DMS53 treated with DMSO at 0.1 percent for 48 hours (cell line): ENCODE measurements around the gene ADGRG6.

Experiments
- DNase-seq: peaks from one replicate; lab custom pipeline; 2025; ENCODE audit not compliant: unreplicated experiment; lab: John Stamatoyannopoulos, UW

The ADGRG6 gene

GRCh38 chr6:142320366-142320765 is 18.6 kb downstream of the ADGRG6 start:
- no peak for DNase-seq

GRCh38 chr6:142321451-142321850 is 19.6 kb downstream of the ADGRG6 start:
- no peak for DNase-seq

- no peak for DNase-seq
These were observed 20.3 kb downstream of the ADGRG6 start for GRCh38 chr6:142322066-142322465.

- DNase-seq, result peak; percentile 65
These were observed 20.8 kb downstream of the ADGRG6 start for GRCh38 chr6:142322504-142323198.

DNA sequence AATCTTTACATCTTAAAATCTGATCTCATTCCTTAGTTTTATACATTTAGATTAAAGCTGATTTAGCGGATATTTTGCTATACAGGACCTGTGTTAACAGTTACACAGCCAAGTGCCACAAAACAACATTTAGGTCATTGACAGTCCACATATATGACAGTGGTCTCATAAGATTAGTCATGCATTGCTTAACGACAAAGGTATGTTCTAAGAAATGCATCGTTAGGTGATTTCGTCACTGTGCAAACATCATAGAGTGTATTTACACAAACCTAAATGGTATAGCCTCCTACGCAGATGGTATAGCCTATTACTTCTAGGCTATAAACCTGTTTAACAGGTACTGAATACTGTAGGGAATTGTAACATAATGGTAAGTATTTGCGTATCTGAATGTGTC is 21.6 kb downstream of the ADGRG6 start:
- DNase-seq, result peak; percentile 96

DNA sequence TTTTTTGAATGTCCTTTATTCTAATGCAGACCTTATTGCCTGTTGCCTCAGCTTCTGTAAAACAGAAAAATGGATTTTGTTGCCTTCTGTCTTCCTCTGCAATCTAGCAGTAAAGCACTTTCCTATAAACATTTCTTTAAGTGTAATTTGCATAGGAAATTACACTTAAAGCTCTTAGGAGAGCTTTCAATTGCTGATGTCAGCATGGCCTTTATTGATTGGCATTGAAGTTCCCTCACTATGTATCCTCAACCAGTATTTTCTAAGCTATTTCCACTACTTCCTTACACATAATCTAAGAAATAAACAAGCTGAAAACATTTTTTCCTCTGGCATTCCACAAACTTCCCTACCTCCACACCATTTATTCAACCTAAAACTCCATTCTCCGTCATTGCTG is 22.3 kb downstream of the ADGRG6 start:
- no peak for DNase-seq

GRCh38 chr6:142325111-142325510 is 23.3 kb downstream of the ADGRG6 start:
- no peak for DNase-seq

DNA sequence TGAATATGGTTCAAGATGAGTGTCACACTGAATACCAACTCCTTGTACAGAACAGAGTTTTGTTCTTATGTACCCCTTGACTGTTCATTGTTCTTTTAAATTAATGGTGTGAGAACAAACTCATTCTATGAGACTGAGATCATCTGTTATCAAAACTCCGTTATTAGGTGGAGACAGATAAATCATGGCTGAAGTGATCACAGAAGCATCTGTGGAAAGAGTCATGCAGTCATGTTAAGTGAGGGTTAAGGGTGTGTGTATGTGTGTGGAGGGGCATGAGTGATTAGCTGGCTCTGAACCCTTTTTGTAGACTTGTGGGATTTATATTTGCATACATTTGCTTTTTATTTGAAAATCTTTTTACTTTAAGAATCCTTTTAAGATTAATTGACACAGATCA is 24.7 kb downstream of the ADGRG6 start:
- DNase-seq, result no peak

DNA sequence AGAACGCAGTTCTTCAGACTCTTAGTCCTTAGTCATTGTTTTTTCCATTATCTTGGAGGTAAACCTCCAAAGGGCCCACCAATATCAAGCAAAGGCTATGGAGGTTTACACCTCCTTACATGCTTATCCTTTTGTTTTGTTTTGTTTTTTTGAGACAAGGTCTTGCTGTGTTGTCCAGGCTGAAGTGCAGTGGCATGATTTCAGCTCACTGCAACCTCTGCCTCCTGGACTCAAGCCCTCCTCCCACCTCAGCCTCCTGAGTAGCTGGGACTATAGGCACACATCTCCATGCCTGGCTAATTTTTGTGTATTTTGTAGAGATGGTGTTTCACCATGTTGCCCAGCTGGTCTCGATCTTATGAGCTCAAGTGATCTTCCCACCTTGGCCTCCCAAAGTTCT is 26.3 kb downstream of the ADGRG6 start:
- no peak for DNase-seq

DNA sequence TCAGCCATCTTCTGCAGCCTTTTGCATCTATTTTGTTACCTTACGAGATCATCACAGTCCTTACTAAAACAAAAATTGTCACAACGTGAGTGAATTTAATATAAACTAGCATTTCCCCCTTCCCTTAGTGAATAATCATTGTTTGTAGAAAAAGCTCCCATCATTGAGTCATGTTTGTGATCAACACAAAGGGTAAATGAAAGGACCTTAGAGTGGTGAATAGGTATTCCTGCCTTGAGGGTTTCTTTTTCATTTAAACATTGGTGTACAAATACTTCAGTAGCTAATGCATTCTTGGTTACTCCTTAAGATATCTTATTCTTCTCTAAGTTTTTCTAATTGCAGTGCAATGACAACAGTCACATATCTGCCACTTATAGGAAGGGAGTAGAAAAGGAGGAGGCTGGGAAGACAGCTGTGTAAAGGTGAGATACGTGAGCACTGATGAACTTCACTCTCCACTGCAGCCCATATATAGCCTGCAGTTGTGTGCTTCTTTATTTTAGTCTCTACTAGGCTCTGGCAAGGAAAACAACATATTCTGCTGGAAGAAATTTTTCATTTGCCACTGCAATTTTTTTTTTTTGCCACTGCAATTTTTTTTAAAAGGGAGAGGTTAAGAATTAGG is 27.8 kb downstream of the ADGRG6 start:
- DNase-seq, result no peak

DNA sequence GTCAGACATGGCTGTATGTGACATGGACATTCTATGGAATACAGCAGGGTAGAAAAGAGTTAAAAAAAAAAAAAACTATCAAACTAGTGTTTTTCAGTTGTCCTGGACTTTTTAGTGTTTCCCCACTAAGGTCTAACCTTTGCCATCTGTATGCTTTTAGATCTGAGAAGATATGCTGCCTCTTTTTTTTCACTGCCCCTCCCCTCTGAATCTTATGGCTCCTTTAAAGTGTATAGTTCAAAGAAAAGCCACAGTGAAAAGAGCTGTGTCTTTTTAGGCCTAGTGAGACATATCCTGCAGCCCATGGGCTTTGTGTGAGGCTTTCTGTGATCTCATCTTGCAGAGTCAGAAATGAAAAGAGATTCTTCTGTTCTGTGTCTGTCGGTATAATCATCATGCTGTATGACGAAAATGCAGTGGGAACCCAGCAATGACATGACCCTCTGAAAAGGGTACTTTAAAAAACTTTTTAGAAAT is 29.3 kb downstream of the ADGRG6 start:
- DNase-seq, result no peak

DNA sequence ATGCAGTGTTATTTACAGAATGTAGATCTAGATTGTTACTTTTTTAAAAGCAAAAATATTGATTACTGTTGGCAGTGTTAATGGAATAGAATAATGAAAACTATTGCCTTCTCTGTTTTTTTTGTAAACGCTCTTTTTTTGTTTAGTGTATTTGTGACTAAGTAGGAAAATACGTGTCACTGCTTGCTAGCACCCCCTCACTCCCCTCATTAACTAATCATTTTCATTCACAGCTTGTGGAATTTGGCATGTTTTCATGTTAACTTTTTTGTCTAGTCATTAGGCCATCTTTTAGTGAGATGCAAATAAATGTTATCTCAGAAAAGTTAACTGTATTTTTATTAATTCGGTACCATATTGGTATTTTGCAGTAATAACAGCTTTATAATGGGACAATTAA is 29.8 kb downstream of the ADGRG6 start:
- no peak for DNase-seq

- no peak for DNase-seq
These were observed 30.7 kb downstream of the ADGRG6 start for GRCh38 chr6:142332393-142333098.

- no peak for DNase-seq
These were observed 31.6 kb downstream of the ADGRG6 start for GRCh38 chr6:142333431-142333830.

GRCh38 chr6:142334294-142334693 is 32.5 kb downstream of the ADGRG6 start:
- DNase-seq, result no peak

- no peak for DNase-seq
These were observed 33.6 kb downstream of the ADGRG6 start for GRCh38 chr6:142335415-142335814.

- no peak for DNase-seq
These were observed 34.4 kb downstream of the ADGRG6 start for GRCh38 chr6:142336183-142336582.

- no peak for DNase-seq
These were observed 35.0 kb downstream of the ADGRG6 start for GRCh38 chr6:142336787-142337186.

DNA sequence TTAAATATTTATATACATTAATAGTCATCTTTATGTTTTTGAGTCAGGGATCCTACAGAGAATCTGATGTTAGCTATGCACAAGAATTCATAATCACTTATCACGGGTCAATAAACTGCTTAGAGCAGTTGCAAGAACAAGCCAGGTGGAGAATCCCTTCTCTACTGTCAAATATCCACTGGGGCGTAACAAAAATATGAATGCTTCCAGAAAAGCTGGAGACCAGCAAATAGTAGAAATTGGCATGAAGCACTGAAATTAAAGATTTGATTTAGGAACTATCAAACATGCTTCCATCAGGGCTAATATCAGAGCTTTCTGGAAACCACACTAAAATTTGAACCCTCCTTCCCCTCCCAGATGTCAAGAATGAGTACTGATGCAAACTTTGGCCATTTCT is 37.3 kb downstream of the ADGRG6 start:
- no peak for DNase-seq

DNA sequence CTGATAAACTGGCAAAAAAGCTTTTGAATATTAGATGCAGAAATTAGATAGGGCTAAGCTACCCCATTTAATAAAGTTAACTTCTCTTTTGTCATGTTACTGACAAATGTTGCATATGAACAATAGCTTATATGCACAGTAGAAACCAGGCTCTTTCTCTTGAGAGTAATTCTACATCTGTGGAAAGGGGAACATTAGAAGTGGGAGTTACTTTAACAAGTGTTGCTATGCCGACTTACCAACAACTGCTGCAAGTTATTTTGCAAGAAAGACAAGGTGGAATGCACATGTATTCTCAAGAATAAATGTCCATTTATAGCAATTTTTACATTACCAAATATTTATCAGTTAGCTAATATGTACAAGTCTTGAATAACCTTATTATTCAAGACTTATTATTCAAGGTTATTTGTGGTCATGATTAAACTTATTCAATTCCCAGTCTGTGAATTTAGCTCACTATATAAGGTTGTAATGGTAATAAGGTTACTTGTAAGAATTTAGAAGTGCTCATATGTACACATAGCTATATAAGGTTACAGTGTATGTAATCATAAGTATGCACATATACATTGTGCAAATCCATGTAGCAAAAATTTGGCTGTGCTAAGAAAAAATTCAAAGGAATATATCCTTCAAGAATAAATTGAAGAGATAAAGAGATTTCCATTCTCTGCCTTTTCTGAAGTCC is 38.3 kb downstream of the ADGRG6 start:
- DNase-seq, result no peak

GRCh38 chr6:142341855-142342330 is 40.1 kb downstream of the ADGRG6 start:
- no peak for DNase-seq
